Right kidney (tissue), 1 donor: ENCODE measurements around the gene FGGY.
"Not testable (repeated sequence)": the region's sequence is repeated elsewhere in the genome, so short reads cannot be mapped to it uniquely, and the experiment has no call there.

Experiments used
- DNase-seq: peaks from one replicate; pipeline ENCODE4 v3.0.0-alpha.2; 2016

The FGGY gene

GRCh38 chr1:59514061-59514909 lies 217.4 kb downstream of the FGGY start:
- no peak for DNase-seq

DNA sequence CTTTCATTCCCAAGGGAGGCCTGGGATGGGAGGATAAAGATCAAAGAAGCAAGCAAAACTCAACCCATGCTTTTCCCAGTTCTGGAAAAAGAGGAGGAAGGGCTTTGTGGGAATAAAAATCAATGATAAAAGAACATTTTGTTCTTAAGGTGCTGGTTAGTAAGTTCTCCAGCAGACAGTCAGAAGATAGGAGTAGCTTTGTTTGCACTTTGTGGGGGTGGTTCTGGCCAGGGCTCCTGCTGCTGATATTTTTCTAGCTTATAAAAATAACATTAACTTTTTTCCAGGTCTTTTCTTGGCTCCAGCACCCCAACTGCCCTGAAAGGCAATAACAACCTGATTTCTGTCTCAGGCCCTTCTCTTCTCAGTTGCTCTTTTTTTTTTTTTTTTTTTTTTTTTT lies 220.0 kb downstream of the FGGY start:
- no peak for DNase-seq

DNA sequence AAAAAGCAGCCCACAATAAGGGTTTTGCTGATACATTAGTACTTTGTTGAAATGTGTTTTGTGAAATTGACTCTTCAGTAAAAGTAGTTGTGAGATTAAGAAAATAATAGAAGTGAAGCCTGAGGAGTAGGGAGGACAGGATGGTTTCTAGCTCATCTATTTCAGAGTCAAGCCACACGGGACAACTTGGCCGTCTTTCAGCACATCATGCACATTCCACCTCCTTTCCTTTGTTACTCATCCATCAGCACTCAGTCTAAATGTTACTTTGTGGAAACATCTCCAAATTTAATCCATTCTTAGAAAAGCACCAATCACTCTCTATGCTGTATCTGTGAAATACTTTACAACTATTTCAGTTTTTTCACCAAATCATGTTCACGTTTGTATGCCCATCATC lies 223.3 kb downstream of the FGGY start:
- DNase-seq = no peak

GRCh38 chr1:59520827-59521418 lies 224.0 kb downstream of the FGGY start:
- peak; percentile 51 for DNase-seq

GRCh38 chr1:59521456-59521855 lies 224.6 kb downstream of the FGGY start:
- no peak for DNase-seq

GRCh38 chr1:59522925-59523505 lies 226.1 kb downstream of the FGGY start:
- DNase-seq = no peak

DNA sequence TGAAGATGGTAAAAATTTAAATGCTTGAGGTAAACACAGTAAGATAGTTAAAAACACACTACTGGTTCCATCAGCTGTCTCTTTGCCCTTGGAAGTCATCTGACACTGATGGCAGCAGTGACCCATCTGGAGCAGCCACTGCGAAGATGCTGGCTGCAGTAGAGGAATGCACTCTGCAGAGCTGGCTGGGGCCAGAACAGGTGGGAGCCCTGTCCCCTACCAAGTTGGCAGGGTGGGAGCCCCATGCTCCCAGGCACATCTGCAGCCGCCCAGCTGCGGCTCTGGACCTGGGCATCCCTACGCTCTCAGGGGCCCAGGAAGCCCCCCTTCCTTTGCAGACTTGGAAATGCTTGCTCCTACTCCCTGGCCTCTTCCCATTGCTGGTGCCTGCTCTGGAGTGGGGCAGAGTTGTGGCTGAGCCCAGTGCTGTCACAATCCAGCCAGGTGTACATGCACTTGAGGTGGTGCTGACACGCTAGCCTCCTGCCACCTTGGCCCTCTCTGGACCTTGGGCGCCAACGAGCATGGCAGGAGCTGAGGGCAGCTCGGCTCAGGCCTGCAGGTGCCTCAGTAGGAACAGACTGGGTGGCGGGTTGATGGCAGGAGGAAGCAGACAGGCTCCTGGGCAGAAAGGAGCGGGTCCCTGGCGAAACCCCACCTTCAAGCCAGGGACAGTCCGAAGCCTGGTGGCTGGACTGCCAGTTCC lies 227.0 kb downstream of the FGGY start:
- DNase-seq = no peak

DNA sequence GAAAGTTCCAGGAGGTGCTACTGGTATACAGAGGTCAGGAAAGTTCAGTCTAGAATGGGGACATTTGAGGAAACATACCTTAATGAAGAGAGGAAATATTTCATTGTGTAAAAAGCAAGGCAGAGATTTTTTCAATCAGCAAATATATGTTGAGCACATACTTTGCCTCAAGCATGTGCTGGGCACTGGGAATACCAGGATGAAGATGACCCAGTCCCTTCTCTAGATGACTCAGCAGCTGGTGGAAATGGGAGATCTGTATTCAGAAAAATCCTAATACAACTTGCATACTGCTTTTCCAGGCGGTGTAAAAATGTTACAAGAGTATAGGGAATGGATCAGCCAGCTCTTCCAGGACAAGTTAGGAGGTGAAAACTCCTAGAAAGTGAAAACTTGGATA lies 229.3 kb downstream of the FGGY start:
- no peak for DNase-seq

GRCh38 chr1:59528471-59528870 lies 231.6 kb downstream of the FGGY start:
- no peak for DNase-seq

DNA sequence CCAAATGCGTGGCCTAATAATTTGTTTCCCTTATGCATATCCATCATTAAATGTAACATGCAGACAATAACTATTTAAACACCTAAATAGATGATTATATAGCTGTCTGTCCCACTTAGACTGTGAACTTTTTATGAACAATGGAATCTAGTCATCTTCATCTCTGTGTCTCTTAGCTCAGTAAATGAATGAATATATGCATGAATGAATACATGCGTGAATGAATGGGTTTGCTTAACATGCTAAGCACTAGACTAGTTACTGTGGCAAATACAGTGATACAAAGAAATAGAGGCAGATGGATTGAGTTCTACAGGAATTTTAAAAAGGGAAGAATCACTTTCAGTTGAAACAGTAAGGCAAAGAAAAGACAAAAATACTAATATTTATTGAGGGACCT lies 232.0 kb downstream of the FGGY start:
- DNase-seq = no peak

DNA sequence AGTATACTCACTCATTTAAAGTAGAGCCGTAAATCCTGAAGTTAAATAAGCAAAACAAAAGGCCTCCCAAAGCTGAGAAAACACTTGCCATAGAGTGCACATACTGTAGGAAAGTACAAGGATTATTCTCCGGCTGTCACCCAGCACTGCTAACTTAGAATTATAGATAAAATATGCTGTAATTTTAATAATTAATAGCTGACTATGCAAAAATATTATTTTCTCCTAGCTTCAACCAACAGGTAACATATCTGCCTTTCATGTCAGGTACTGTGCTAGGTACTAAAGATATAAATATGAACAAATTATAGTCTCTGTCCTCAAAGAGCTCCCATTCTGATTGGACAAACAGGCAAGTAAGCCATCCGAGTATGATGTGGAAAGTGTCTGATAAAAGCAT lies 233.2 kb downstream of the FGGY start:
- no peak for DNase-seq

GRCh38 chr1:59532102-59532501 lies 235.2 kb downstream of the FGGY start:
- DNase-seq = no peak

GRCh38 chr1:59538476-59538875 lies 241.6 kb downstream of the FGGY start:
- not testable (repeated sequence) for DNase-seq

GRCh38 chr1:59539961-59540681 lies 243.2 kb downstream of the FGGY start:
- no peak for DNase-seq

- DNase-seq = no peak
Measured at GRCh38 chr1:59541161-59541560, 244.3 kb downstream of the FGGY start.

GRCh38 chr1:59541891-59542290 lies 245.0 kb downstream of the FGGY start:
- DNase-seq = no peak

DNA sequence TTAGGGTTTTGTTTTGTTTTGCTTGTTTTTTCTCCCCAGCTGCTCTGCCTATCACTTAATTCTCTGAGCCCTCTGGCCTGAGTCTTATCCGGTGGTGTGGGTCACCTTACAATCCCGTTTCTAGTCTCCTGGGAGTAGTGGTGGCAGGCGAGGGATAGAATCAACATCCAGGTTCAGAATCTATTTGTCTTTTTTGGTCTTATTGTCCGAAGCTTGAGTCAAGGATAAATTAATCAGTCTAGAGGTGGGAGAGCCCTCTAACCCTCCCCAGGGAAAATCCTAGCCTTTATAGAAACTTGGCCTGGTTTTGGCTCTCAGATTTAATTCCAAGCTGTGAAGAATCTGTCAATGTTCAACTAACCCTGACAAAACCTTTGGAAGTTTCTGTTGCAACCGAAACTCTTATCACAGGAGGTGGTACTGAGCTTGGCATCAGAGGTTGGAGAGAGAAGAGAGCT lies 246.3 kb downstream of the FGGY start:
- DNase-seq = peak; percentile 56

DNA sequence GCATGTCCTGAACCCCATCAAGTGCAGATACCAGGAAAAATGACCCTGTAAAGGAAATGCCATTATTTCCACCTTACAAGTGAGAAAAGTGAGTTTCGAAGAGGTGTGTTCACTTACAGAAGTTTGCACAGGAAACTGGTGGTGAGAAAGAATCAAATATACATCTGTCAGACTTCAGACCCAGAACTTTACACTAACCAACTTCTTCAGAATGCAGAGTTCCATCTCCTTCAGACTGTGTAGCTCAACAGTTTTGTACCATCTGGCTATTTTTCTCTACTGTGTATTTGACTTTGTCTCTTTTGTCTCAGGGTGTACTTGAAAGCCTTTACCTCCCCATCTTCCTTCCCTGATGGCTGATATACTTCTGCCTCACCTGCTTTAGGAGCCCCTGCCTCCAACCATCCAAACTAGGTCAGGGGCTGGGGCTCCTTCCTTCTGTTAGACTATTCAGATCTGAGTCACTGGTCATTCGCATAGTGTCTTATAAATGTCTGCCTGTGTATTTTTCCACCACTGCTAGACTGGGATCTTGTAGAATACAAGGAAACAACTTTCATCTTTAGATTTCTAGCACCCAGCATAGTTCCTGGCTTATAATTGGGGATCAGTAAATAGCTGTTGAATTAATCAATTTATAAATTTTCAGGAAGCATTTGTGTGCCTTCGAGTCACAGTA lies 247.9 kb downstream of the FGGY start:
- DNase-seq = no peak

DNA sequence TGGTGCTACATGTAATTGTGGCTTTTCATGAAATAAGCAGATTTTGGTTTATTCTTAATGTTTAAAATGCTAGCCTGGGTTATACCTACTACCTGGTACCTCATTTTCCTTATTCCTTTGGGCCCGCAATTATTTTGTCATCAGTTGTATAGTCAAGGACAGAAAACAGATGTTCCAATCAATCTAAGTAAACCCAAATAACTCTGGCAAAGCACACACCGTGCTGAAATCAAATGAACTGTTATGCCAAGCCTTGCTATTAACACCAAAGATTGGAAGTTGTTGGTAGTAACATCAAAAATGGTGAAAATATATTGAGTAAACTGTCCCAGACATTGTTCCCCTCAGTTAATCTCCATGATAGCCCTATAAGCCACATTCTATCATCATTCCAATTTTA lies 248.9 kb downstream of the FGGY start:
- no peak for DNase-seq

- no peak for DNase-seq
Measured at GRCh38 chr1:59549066-59549837, 252.4 kb downstream of the FGGY start.

DNA sequence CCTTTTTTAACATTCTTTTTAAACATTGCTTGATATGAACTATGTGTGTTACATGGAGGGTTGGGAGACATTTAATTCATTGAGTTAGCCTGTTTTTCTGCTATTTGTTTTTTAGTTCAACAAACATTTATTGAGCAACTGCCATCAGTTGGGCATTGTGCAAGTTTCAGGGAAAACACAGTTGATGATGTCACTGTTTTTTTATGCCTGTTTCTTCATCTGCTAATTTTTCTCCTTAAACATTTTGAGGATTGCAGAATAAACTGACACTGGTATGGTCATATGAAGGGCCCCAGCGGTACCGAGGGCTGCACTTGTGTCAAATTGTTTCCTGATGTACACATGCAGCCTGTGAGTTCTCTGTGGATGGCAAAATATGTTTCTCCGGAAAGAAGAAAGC lies 253.0 kb downstream of the FGGY start:
- no peak for DNase-seq
